PFSK-1 (cell line): Measurements from ENCODE around the gene CXCL16.

Source experiments
- FOXP2 ChIP-seq: optimal IDR thresholded peaks from 2 replicates; pipeline ENCODE3; 2011; ENCODE audit warnings: borderline replicate concordance, control low read depth, inconsistent platforms; ENCODE audit not compliant: insufficient read depth; ENCODE audit errors: extremely low read length, extremely low read depth
- POLR2AphosphoS5 ChIP-seq: IDR thresholded peaks from 2 replicates; pipeline ENCODE4 v1.6.1; 2012; ENCODE audit warnings: low read depth, mild to moderate bottlenecking, control low read depth, low read length, moderate library complexity
- REST ChIP-seq, 2 experiments: IDR thresholded peaks; 2 replicates each; pipeline versions ENCODE4 v1.6.1 to v1.8.0; 2011 to 2012; ENCODE audit warnings: low read depth in 2 of 2, low read length in 2 of 2, control low read depth in 1 of 2, inconsistent platforms in 1 of 2, mild to moderate bottlenecking in 1 of 2, moderate library complexity in 1 of 2; ENCODE audit not compliant: insufficient read depth in 1 of 2
- SIN3A ChIP-seq: IDR thresholded peaks from 2 replicates; pipeline ENCODE4 v1.6.1; 2012; ENCODE audit warnings: mild to moderate bottlenecking, low read length, moderate library complexity, borderline replicate concordance; ENCODE audit not compliant: insufficient read depth
- TAF1 ChIP-seq: IDR thresholded peaks from 2 replicates; pipeline ENCODE4 v1.6.1; 2012; ENCODE audit warnings: low read length, control low read depth, borderline replicate concordance; ENCODE audit not compliant: insufficient read depth

Gene CXCL16

GRCh38 chr17:4709794-4710692, 29.7 kb downstream of the CXCL16 start, which contains the start of gene ARRB2:
Gene ARRB2 (plus strand): TSS chr17:4710632. CDS start chr17:4710722, 90 bp downstream.
- peak; percentile 44; the same call in 1 of the 2 replicates for TF ChIP-seq SIN3A
- TF ChIP-seq REST (IDR thresholded peaks at IDR 0.05; ENCODE audit: insufficient read depth in 1 of 2, low read depth in 2 of 2, low read length in 2 of 2): 0 out of 4 replicates have a peak, but pooled peaks of 1 of the 2 experiments have one; percentile 5
- peak; percentile 69 for TF ChIP-seq FOXP2
- TF ChIP-seq TAF1: 0 out of 2 replicates have a peak, but pooled peaks have one; percentile 21
- peak; percentile 57; the same call in 1 of the 2 replicates for TF ChIP-seq POLR2AphosphoS5

DNA sequence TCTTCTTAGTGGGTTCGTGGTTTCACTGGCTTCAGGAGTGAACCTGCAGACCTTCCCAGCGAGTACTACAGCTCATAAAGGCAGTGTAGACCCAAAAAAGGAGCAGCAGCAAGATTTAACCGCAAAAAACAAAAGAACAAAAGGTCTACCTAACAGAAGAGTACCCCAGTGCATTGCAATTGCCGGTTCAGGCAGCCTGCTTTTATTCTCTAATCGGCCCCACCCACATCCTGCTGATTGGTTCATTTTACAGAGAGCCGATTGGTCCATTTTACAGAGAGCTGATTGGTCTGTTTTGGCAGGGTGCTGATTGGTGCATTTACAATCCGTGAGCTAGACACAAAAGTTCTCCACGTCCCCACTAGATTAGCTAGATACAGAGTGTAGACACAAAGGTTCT, 31.3 kb downstream of the CXCL16 start:
- TF ChIP-seq POLR2AphosphoS5: peak; percentile 58; the same call in 1 of the 2 replicates
- TF ChIP-seq TAF1: no peak
- TF ChIP-seq REST (IDR thresholded peaks at IDR 0.05; ENCODE audit: insufficient read depth in 1 of 2, low read depth in 2 of 2, low read length in 2 of 2): no peak

GRCh38 chr17:4706121-4706520, 33.6 kb downstream of the CXCL16 start:
- TF ChIP-seq POLR2AphosphoS5: no peak
- TF ChIP-seq SIN3A: no peak
- no peak for TF ChIP-seq FOXP2
- no peak for TF ChIP-seq REST (IDR thresholded peaks at IDR 0.05; ENCODE audit: insufficient read depth in 1 of 2, low read depth in 2 of 2, low read length in 2 of 2)
- TF ChIP-seq TAF1: no peak

DNA sequence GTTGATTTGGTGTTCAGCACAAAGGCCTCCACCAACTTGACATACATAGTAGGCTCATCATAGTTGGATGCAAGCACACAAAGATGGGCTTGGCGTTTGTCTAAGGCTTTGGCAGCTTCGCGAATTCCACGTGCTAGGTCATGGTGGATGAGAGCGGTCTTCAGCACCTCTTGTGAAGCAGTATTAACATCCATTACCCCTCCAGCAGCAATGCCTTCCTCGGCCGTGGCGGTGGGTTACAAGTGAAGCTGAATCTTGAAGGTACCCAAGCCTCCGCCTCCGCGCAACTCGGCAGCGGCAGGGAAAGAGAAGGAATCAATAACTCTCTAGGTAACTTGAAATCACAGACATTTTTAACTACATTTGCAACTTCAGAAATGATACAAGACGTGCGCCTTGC, 34.7 kb downstream of the CXCL16 start:
- TF ChIP-seq TAF1 (no peak), REST (IDR thresholded peaks at IDR 0.05; ENCODE audit: insufficient read depth in 1 of 2, low read depth in 2 of 2, low read length in 2 of 2) (no peak), POLR2AphosphoS5 (no peak), FOXP2 (no peak), SIN3A (no peak)
